SK-N-SH (cell line): ENCODE results near the gene COP1. TPM values are rescaled to one million over a fixed set of nuclear protein-coding genes. Genes with fewer than 3 reads are reported as not detected.

Source experiments
- CTCF ChIA-PET: fragments of 300-600, 350-600 bp; formaldehyde crosslinking; extraction: SDS; loops from one replicate; lab custom pipeline; 2021; lab: Yijun Ruan, JAX
- POLR2A ChIA-PET: fragments of 350-600 bp; sonication (Branson Sonifier 250); formaldehyde crosslinking; extraction: SDS; loops from one replicate; lab custom pipeline; 2020; ENCODE audit warnings: antibody characterized with exemption, inconsistent platforms; lab: Yijun Ruan, JAX
- DNase-seq: peaks from one replicate; pipeline ENCODE4 v3.0.0; 2012
- H2AFZ ChIP-seq: fragments of 200-600 bp; sonication (generic); 2 replicates; pipeline ENCODE4 v1.8.1; 2016; ENCODE audit warnings: antibody characterized with exemption, mild to moderate bottlenecking, low read depth
- H3F3A ChIP-seq: fragments of 200-600 bp; sonication (generic); replicated peaks from 2 replicates; pipeline ENCODE3; 2016; ENCODE audit warnings: antibody characterized with exemption, mild to moderate bottlenecking; ENCODE audit not compliant: insufficient read depth
- H3K27ac ChIP-seq, 2 experiments: fragments of 200-500 bp in 1 of 2; fragments of 200-600 bp in 1 of 2; sonication (Bioruptor generic) in 1 of 2; sonication (generic), shearing (Covaris generic) in 1 of 2; 2 replicates each; pipeline versions ENCODE4 v1.5.1 to v1.6.1; 2014 to 2016; ENCODE audit warnings: low read depth in 2 of 2, inconsistent platforms in 1 of 2, low read length in 1 of 2, mild to moderate bottlenecking in 1 of 2, mixed read lengths in 1 of 2
- H3K27me3 ChIP-seq: fragments of 200-600 bp; sonication (generic), shearing (Covaris generic); 2 replicates; pipeline ENCODE4 v1.6.1; 2016; ENCODE audit warnings: mixed run types; ENCODE audit not compliant: insufficient read depth
- H3K36me3 ChIP-seq, 2 experiments: fragments of 200-500 bp in 1 of 2; fragments of 200-600 bp in 1 of 2; sonication (Bioruptor generic) in 1 of 2; sonication (generic) in 1 of 2; replicated peaks in 1 of 2; 2 replicates each; pipeline versions ENCODE3 to v1.5.1; 2014 to 2016; ENCODE audit warnings: low read length in 1 of 2, mild to moderate bottlenecking in 1 of 2; ENCODE audit not compliant: insufficient read depth in 2 of 2, control insufficient read depth in 1 of 2
- H3K4me1 ChIP-seq, 2 experiments: fragments of 200-500 bp in 1 of 2; fragments of 200-600 bp in 1 of 2; sonication (Bioruptor generic) in 1 of 2; sonication (generic), shearing (Covaris generic) in 1 of 2; 2 replicates each; pipeline versions ENCODE4 v1.5.1 to v1.6.1; 2014 to 2016; ENCODE audit warnings: low read depth in 1 of 2, low read length in 1 of 2, mixed run types in 1 of 2; ENCODE audit not compliant: insufficient read depth in 2 of 2, control insufficient read depth in 1 of 2
- H3K4me2 ChIP-seq: fragments of 200-600 bp; sonication (generic), shearing (Covaris generic); 2 replicates; pipeline ENCODE4 v1.6.1; 2017; ENCODE audit warnings: mixed run types
- H3K4me3 ChIP-seq, 2 experiments: fragments of 200-500 bp in 1 of 2; fragments of 200-600 bp in 1 of 2; sonication (Bioruptor generic) in 1 of 2; sonication (generic), shearing (Covaris generic) in 1 of 2; 2 replicates each; pipeline versions ENCODE4 v1.5.1 to v1.8.1; 2014 to 2016; ENCODE audit warnings: low read depth in 2 of 2, inconsistent platforms in 1 of 2, low read length in 1 of 2, mild to moderate bottlenecking in 1 of 2, mixed read lengths in 1 of 2, moderate library complexity in 1 of 2
- H3K79me2 ChIP-seq: fragments of 200-600 bp; sonication (generic); 2 replicates; pipeline ENCODE4 v1.8.1; 2017; ENCODE audit warnings: mild to moderate bottlenecking; ENCODE audit not compliant: insufficient read depth
- H3K9ac ChIP-seq: fragments of 200-600 bp; sonication (generic); 2 replicates; pipeline ENCODE4 v1.6.1; 2017; ENCODE audit warnings: mixed run types
- H3K9me2 ChIP-seq: fragments of 200-600 bp; sonication (generic); 2 replicates; pipeline ENCODE4 v1.6.1; 2017; ENCODE audit warnings: mixed run types
- H3K9me3 ChIP-seq: fragments of 200-600 bp; sonication (generic); 2 replicates; pipeline ENCODE4 v1.6.1; 2017; ENCODE audit warnings: mixed run types, mild to moderate bottlenecking, moderate library complexity
- H4K20me1 ChIP-seq: fragments of 200-600 bp; sonication (generic); 2 replicates; pipeline ENCODE4 v1.6.1; 2017; ENCODE audit warnings: mild to moderate bottlenecking, mixed run types; ENCODE audit not compliant: insufficient read depth
- CHD2 ChIP-seq: fragments of 150-350 bp; IDR thresholded peaks from 2 replicates; pipeline ENCODE4 v1.6.1; 2018; ENCODE audit warnings: low read length; ENCODE audit not compliant: partially characterized antibody
- ELF1 ChIP-seq: IDR thresholded peaks from 2 replicates; pipeline ENCODE4 v1.4.0; 2012
- GABPA ChIP-seq: IDR thresholded peaks from 2 replicates; pipeline ENCODE4 v1.4.0; 2012; ENCODE audit warnings: low read depth, mild to moderate bottlenecking
- GATA2 ChIP-seq: sonication (generic); formaldehyde crosslinking; IDR thresholded peaks from 2 replicates; pipeline ENCODE4 v1.5.0; 2020; ENCODE audit warnings: mild to moderate bottlenecking, missing genetic modification reagents
- JUND ChIP-seq: IDR thresholded peaks from 2 replicates; pipeline ENCODE4 v1.4.0; 2012
- MEF2A ChIP-seq: IDR thresholded peaks from 2 replicates; pipeline ENCODE4 v1.4.0; 2012; ENCODE audit warnings: low read depth, borderline replicate concordance
- MXI1 ChIP-seq: IDR thresholded peaks from 2 replicates; pipeline ENCODE4 v1.6.1; 2012; ENCODE audit warnings: mild to moderate bottlenecking, low read depth, low read length, improper control_type of control experiment
- NRF1 ChIP-seq: IDR thresholded peaks from 2 replicates; pipeline ENCODE4 v1.6.1; 2012; ENCODE audit warnings: low read depth, mild to moderate bottlenecking, low read length
- RAD21 ChIP-seq: IDR thresholded peaks from 2 replicates; pipeline ENCODE4 v1.6.1; 2012; ENCODE audit warnings: mild to moderate bottlenecking, low read length
- RCOR1 ChIP-seq: fragments of 150-350 bp; IDR thresholded peaks from 2 replicates; pipeline ENCODE4 v1.6.1; 2017; ENCODE audit warnings: antibody characterized with exemption, low read length
- RFX5 ChIP-seq: IDR thresholded peaks from 2 replicates; pipeline ENCODE4 v1.6.1; 2012; ENCODE audit warnings: mild to moderate bottlenecking, improper control_type of control experiment, low read length
- SMC3 ChIP-seq: IDR thresholded peaks from 2 replicates; pipeline ENCODE4 v1.6.1; 2012; ENCODE audit warnings: low read depth, low read length, improper control_type of control experiment
- TAF1 ChIP-seq: IDR thresholded peaks from 2 replicates; pipeline ENCODE4 v1.6.1; 2012; ENCODE audit warnings: low read depth, mild to moderate bottlenecking, low read length, moderate library complexity, borderline replicate concordance
- TCF12 ChIP-seq: IDR thresholded peaks from 2 replicates; pipeline ENCODE4 v1.4.0; 2012
- TEAD4 ChIP-seq: IDR thresholded peaks from 2 replicates; pipeline ENCODE4 v1.4.0; 2012; ENCODE audit warnings: mild to moderate bottlenecking, borderline replicate concordance; ENCODE audit not compliant: insufficient read depth
- USF2 ChIP-seq: fragments of 150-350 bp; IDR thresholded peaks from 2 replicates; pipeline ENCODE4 v1.6.1; 2017; ENCODE audit warnings: antibody characterized with exemption, low read length, low read depth, borderline replicate concordance
- YY1 ChIP-seq: IDR thresholded peaks from 2 replicates; pipeline ENCODE4 v1.4.0; 2012; ENCODE audit warnings: low read depth, mild to moderate bottlenecking
- WGBS: methylation state at CpG from one replicate; pipeline ENCODE4 v1.1.6; 2017; ENCODE audit warnings: low lambda C conversion rate; 5-methylcytosine and 5-hydroxymethylcytosine counted together
- polyA plus RNA-seq, 3 experiments: library from polyadenylated mRNA; depleted of rRNA; stranded (reverse); fragments of >200 nt; gene quantifications; 2 replicates each; pipeline ENCODE4 v1.2.3, GENCODE V29; 2012
- TF ChIP-seq, protein P1 (sequence below): IDR thresholded peaks from 2 replicates; pipeline ENCODE4 v1.4.0; 2012; ENCODE audit warnings: low read depth
- TF ChIP-seq, protein P2 (sequence below): IDR thresholded peaks from 2 replicates; pipeline ENCODE4 v1.4.0; 2012; ENCODE audit warnings: low read depth, borderline replicate concordance
- TF ChIP-seq, protein P3 (sequence below): fragments of 200-600 bp; sonication (generic); IDR thresholded peaks from 2 replicates; pipeline ENCODE4 v1.6.1; 2017; ENCODE audit warnings: antibody characterized with exemption, mild to moderate bottlenecking, moderate library complexity

COP1 gene
- polyA plus RNA-seq, 1 of the 3 experiments (the other 2 are of a cell fraction) = 10.3 TPM

DNA sequence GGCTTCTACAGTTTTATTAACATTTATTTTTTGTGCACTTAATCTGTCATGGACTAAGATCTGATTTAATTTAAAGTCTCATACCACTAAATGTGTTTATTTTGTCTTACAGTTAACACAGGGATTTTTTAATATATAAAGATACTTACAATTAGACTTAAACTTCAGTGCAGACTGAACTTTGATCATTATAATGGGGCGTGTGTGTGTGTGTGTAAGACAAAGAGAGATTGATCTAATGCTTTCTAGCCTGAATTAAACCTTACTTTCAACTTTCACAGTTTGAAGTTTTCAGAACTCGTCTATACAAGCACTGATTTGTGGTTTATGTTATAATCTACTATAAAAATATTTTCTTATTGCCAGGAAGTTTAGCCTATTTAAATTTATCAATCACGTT is 150.8 kb downstream of the COP1 start:
- POLR2A ChIA-PET = no interaction called here

More for the DNA sequence above, 150.8 kb downstream of the COP1 start:
- Histone ChIP-seq H3K4me2 (no peak overlapping the region), H4K20me1 (no peaks in the 10 kb centered on the region), H3K9me3 (no peaks in the 10 kb centered on the region), H3K9me2 (no peaks in the 10 kb centered on the region), H3K4me1 (peaks cover 0 to 12% of the 10 kb centered on the region in 2 experiments; a peak in 2 of 4 replicates), H3K4me3 (no peak overlapping the region), H3K79me2 (no peaks in the 10 kb centered on the region), H2AFZ (no peak overlapping the region), H3K36me3 (peaks cover 3 to 6% of the 10 kb centered on the region in 2 experiments), H3K27me3 (no peaks in the 10 kb centered on the region), H3K27ac (peak overlapping the region in 1 of 2 experiments; percentile 82; a peak in 2 of 4 replicates), H3F3A (no peaks in the 10 kb centered on the region), H3K9ac (no peak overlapping the region)
- no peak for DNase-seq
- CTCF ChIA-PET = interaction anchor here (1.6 kb wide), 1 partner anchor 683 kb away, joined by 8 read pairs; no protein-coding TSS in a partner anchor
- TF ChIP-seq, protein P1, sequence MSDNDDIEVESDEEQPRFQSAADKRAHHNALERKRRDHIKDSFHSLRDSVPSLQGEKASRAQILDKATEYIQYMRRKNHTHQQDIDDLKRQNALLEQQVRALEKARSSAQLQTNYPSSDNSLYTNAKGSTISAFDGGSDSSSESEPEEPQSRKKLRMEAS = no peak
- TF ChIP-seq USF2 (no peak), MEF2A (no peak), RFX5 (no peak), RAD21 (no peak), RCOR1 (no peak), GATA2 (CRISPR knock-in tag) (no peak), GABPA (no peak), JUND (no peak), NRF1 (no peak), YY1 (no peak), TCF12 (no peak), ELF1 (no peak), MXI1 (no peak), TAF1 (no peak), SMC3 (no peak), CHD2 (no peak), TEAD4 (no peak)
- TF ChIP-seq, protein P2, sequence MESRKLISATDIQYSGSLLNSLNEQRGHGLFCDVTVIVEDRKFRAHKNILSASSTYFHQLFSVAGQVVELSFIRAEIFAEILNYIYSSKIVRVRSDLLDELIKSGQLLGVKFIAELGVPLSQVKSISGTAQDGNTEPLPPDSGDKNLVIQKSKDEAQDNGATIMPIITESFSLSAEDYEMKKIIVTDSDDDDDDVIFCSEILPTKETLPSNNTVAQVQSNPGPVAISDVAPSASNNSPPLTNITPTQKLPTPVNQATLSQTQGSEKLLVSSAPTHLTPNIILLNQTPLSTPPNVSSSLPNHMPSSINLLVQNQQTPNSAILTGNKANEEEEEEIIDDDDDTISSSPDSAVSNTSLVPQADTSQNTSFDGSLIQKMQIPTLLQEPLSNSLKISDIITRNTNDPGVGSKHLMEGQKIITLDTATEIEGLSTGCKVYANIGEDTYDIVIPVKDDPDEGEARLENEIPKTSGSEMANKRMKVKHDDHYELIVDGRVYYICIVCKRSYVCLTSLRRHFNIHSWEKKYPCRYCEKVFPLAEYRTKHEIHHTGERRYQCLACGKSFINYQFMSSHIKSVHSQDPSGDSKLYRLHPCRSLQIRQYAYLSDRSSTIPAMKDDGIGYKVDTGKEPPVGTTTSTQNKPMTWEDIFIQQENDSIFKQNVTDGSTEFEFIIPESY = no peak
- TF ChIP-seq, protein P3, sequence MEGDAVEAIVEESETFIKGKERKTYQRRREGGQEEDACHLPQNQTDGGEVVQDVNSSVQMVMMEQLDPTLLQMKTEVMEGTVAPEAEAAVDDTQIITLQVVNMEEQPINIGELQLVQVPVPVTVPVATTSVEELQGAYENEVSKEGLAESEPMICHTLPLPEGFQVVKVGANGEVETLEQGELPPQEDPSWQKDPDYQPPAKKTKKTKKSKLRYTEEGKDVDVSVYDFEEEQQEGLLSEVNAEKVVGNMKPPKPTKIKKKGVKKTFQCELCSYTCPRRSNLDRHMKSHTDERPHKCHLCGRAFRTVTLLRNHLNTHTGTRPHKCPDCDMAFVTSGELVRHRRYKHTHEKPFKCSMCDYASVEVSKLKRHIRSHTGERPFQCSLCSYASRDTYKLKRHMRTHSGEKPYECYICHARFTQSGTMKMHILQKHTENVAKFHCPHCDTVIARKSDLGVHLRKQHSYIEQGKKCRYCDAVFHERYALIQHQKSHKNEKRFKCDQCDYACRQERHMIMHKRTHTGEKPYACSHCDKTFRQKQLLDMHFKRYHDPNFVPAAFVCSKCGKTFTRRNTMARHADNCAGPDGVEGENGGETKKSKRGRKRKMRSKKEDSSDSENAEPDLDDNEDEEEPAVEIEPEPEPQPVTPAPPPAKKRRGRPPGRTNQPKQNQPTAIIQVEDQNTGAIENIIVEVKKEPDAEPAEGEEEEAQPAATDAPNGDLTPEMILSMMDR = no peak
- WGBS = 85% methylated on average over 3 of the region's 3 CpGs
